ENCODE measurements around the gene U2AF1L4. TPM values are rescaled to one million over a fixed set of nuclear protein-coding genes. Genes with fewer than 3 reads are reported as not detected.

The U2AF1L4 gene
- total RNA-seq, 4 donors from 2014 or later: 10.2 to 19.0 (median 17.5) TPM

- 66 to 93% methylated on average over 4 to 13 of the region's 45 CpGs for WGBS, 2 donors
- H3K27me3 ChIP-seq: no peaks in the 10 kb centered on the region
- no peak for TF ChIP-seq CTCF (IDR thresholded peaks at IDR 0.05)
- no peak for TF ChIP-seq POLR2A (IDR thresholded peaks at IDR 0.05)
Measured at GRCh38 chr19:35784503-35785338, 39.5 kb upstream of the U2AF1L4 start.

GRCh38 chr19:35783469-35784434 lies 38.5 kb upstream of the U2AF1L4 start:
- Histone ChIP-seq H3K27ac (no peak overlapping the region), H3K4me3 (no peak overlapping the region), H3K36me3 (peaks cover 0 to 62% (median 0%) of the 10 kb centered on the region in 3 donors), H3K27me3 (no peaks in the 10 kb centered on the region), H3K9me3 (no peaks in the 10 kb centered on the region), H3K4me1 (no peaks in the 10 kb centered on the region)
- no peak for DNase-seq
- intact Hi-C loops (cut with DNase I): no loop called here
- TF ChIP-seq CTCF (IDR thresholded peaks at IDR 0.05): no peak
- no peak for TF ChIP-seq POLR2A (IDR thresholded peaks at IDR 0.05)
- WGBS, 2 donors: 82 to 84% methylated on average over 18 to 20 of the region's 28 CpGs

More at GRCh38 chr19:35784503-35785338, 39.5 kb upstream of the U2AF1L4 start:
- intact Hi-C loops (cut with DNase I): no loop called here
- no peak for DNase-seq
- Histone ChIP-seq H3K9me3 (no peaks in the 10 kb centered on the region), H3K36me3 (peaks cover 0 to 59% (median 0%) of the 10 kb centered on the region in 3 donors), H3K4me1 (no peaks in the 10 kb centered on the region), H3K4me3 (no peak overlapping the region), H3K27ac (no peak overlapping the region)

- no peak for DNase-seq
- H3K4me3 ChIP-seq: no peak overlapping the region
- intact Hi-C loops (cut with DNase I): no loop called here
- no peak overlapping the region for H3K27ac ChIP-seq
- no peaks in the 10 kb centered on the region for H3K4me1 ChIP-seq
- H3K27me3 ChIP-seq: no peaks in the 10 kb centered on the region
- no peaks in the 10 kb centered on the region for H3K9me3 ChIP-seq
- 91 to 95% methylated on average over 4 to 8 of the region's 12 CpGs for WGBS, 2 donors
- peaks cover 0 to 73% (median 0%) of the 10 kb centered on the region in 3 donors for H3K36me3 ChIP-seq
- TF ChIP-seq POLR2A (IDR thresholded peaks at IDR 0.05) (no peak), CTCF (IDR thresholded peaks at IDR 0.05) (no peak)
Measured at GRCh38 chr19:35782589-35782988, 37.4 kb upstream of the U2AF1L4 start.

- peaks cover 0 to under 1% (median 0%) of the 10 kb centered on the region in 3 donors for H3K4me1 ChIP-seq
- no peaks in the 10 kb centered on the region for H3K27me3 ChIP-seq
- H3K9me3 ChIP-seq: no peaks in the 10 kb centered on the region
- no peak for DNase-seq
- peaks cover 0 to 65% (median 0%) of the 10 kb centered on the region in 3 donors for H3K36me3 ChIP-seq
- H3K27ac ChIP-seq: no peak overlapping the region
- intact Hi-C loops (cut with DNase I): no loop called here
- TF ChIP-seq POLR2A (IDR thresholded peaks at IDR 0.05) (no peak), CTCF (IDR thresholded peaks at IDR 0.05) (no peak)
- 85 to 93% methylated on average over 6 to 8 of the region's 9 CpGs for WGBS, 2 donors
- H3K4me3 ChIP-seq: no peak overlapping the region
Measured at GRCh38 chr19:35781650-35782049, 36.4 kb upstream of the U2AF1L4 start.
